ENCODE results near the gene GABRG1.

Gene GABRG1

GRCh38 chr4:46051392-46051791 lies 72.5 kb downstream of the GABRG1 start:
- Histone ChIP-seq H3K27me3 (ENCODE audit: insufficient read depth, low read length) (no peaks in the 10 kb centered on the region), H3K9me3 (ENCODE audit: low read length) (no peaks in the 10 kb centered on the region), H3K4me3 (ENCODE audit: low read depth, low read length, poor library complexity, severe bottlenecking) (no peak overlapping the region), H3F3A (ENCODE audit: insufficient read depth, low read length) (no peaks in the 10 kb centered on the region), H3K4me1 (ENCODE audit: insufficient read depth, low read length, severe bottlenecking) (no peaks in the 10 kb centered on the region), H4K20me1 (ENCODE audit: insufficient read depth, low read length) (no peaks in the 10 kb centered on the region), H2AFZ (ENCODE audit: low read length) (no peak overlapping the region), H3K79me2 (ENCODE audit: insufficient read depth, low read length) (no peaks in the 10 kb centered on the region), H3K27ac (ENCODE audit: low read depth, low read length, poor library complexity, severe bottlenecking) (no peak overlapping the region), H3K9ac (ENCODE audit: low read length) (no peak overlapping the region), H3K4me2 (ENCODE audit: low read length) (no peak overlapping the region), H3K36me3 (ENCODE audit: insufficient read depth, low read length) (no peaks in the 10 kb centered on the region), H3K9me2 (ENCODE audit: low read depth, low read length) (no peaks in the 10 kb centered on the region)
- TF ChIP-seq, protein P1, sequence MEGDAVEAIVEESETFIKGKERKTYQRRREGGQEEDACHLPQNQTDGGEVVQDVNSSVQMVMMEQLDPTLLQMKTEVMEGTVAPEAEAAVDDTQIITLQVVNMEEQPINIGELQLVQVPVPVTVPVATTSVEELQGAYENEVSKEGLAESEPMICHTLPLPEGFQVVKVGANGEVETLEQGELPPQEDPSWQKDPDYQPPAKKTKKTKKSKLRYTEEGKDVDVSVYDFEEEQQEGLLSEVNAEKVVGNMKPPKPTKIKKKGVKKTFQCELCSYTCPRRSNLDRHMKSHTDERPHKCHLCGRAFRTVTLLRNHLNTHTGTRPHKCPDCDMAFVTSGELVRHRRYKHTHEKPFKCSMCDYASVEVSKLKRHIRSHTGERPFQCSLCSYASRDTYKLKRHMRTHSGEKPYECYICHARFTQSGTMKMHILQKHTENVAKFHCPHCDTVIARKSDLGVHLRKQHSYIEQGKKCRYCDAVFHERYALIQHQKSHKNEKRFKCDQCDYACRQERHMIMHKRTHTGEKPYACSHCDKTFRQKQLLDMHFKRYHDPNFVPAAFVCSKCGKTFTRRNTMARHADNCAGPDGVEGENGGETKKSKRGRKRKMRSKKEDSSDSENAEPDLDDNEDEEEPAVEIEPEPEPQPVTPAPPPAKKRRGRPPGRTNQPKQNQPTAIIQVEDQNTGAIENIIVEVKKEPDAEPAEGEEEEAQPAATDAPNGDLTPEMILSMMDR (IDR thresholded peaks at IDR 0.05; ENCODE audit: low read length) = no peak
- no peak for TF ChIP-seq EZH2 (IDR thresholded peaks at IDR 0.05; ENCODE audit: borderline replicate concordance, low read length)

DNA sequence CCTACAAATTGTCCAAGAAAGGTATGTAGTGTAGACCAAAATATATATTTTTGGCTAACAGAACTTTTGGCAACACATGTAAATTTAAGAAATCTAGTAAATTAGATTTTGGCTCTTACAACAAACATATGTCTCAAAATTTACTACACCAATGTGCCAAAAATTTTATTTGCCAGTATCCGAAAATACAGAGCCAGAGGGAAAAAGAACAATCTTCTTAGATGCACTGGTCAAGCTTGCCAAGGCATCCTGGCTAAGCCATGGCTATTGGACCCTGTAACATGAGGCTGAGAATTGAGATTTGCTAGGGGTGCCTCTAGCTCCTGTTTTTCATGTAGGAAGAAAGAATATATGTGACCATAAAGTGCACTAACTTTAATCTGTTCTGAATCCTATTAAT lies 91.8 kb downstream of the GABRG1 start:
- Histone ChIP-seq H3K4me1 (ENCODE audit: insufficient read depth, low read length, severe bottlenecking) (no peaks in the 10 kb centered on the region), H3F3A (ENCODE audit: insufficient read depth, low read length) (no peaks in the 10 kb centered on the region), H3K4me2 (ENCODE audit: low read length) (no peak overlapping the region), H3K27ac (ENCODE audit: low read depth, low read length, poor library complexity, severe bottlenecking) (no peak overlapping the region), H3K9ac (ENCODE audit: low read length) (no peak overlapping the region), H3K79me2 (ENCODE audit: insufficient read depth, low read length) (no peaks in the 10 kb centered on the region), H3K27me3 (ENCODE audit: insufficient read depth, low read length) (no peaks in the 10 kb centered on the region), H3K9me3 (ENCODE audit: low read length) (no peaks in the 10 kb centered on the region), H3K36me3 (ENCODE audit: insufficient read depth, low read length) (no peaks in the 10 kb centered on the region), H3K9me2 (ENCODE audit: low read depth, low read length) (no peaks in the 10 kb centered on the region), H2AFZ (ENCODE audit: low read length) (no peak overlapping the region), H4K20me1 (ENCODE audit: insufficient read depth, low read length) (no peaks in the 10 kb centered on the region), H3K4me3 (ENCODE audit: low read depth, low read length, poor library complexity, severe bottlenecking) (no peak overlapping the region)
- no peak for TF ChIP-seq EZH2 (IDR thresholded peaks at IDR 0.05; ENCODE audit: borderline replicate concordance, low read length)
- TF ChIP-seq, protein P1 (IDR thresholded peaks at IDR 0.05; ENCODE audit: low read length) = no peak

DNA sequence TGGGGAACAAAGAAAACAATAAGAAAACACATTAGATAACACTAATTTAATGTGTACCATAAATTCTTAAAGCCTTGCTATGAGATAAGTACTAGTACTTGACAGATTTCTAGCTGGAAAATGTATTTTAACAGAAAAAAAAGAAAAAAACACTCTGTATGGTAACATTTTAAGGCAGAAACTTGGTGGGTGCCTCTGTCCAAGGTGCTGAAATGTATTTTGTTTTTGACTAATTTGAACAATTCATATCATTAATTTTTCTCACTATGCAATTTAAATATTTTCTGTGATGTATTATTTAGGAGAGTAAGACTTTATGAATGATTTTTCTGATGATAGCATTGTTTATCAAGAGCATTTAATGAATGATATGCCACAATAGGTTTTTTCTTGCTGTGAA lies 107.5 kb downstream of the GABRG1 start:
- Histone ChIP-seq H3K79me2 (ENCODE audit: insufficient read depth, low read length) (no peaks in the 10 kb centered on the region), H3K4me3 (ENCODE audit: low read depth, low read length, poor library complexity, severe bottlenecking) (no peak overlapping the region), H3K4me1 (ENCODE audit: insufficient read depth, low read length, severe bottlenecking) (no peaks in the 10 kb centered on the region), H3K9ac (ENCODE audit: low read length) (no peak overlapping the region), H3K4me2 (ENCODE audit: low read length) (no peak overlapping the region), H3K9me3 (ENCODE audit: low read length) (no peaks in the 10 kb centered on the region), H4K20me1 (ENCODE audit: insufficient read depth, low read length) (no peaks in the 10 kb centered on the region), H3K27me3 (ENCODE audit: insufficient read depth, low read length) (no peaks in the 10 kb centered on the region), H3K36me3 (ENCODE audit: insufficient read depth, low read length) (no peaks in the 10 kb centered on the region), H3F3A (ENCODE audit: insufficient read depth, low read length) (no peaks in the 10 kb centered on the region), H3K27ac (ENCODE audit: low read depth, low read length, poor library complexity, severe bottlenecking) (no peak overlapping the region), H2AFZ (ENCODE audit: low read length) (no peak overlapping the region), H3K9me2 (ENCODE audit: low read depth, low read length) (no peaks in the 10 kb centered on the region)
- TF ChIP-seq, protein P1 (IDR thresholded peaks at IDR 0.05; ENCODE audit: low read length) = no peak
- no peak for TF ChIP-seq EZH2 (IDR thresholded peaks at IDR 0.05; ENCODE audit: borderline replicate concordance, low read length)
